ENCODE data around the gene PLAAT2. TPM values are rescaled to one million over a fixed set of nuclear protein-coding genes. Genes with fewer than 3 reads are reported as not detected.

The PLAAT2 gene
- total and polyA plus RNA-seq, 9 donors, result 0.12 to 1.4 (median 0.35) TPM; not detected in 4

GRCh38 chr11:63567044-63567840, 4.1 kb upstream of the PLAAT2 start:
- DNase-seq, result peak in 2 of 5 donors; percentile 28 to 37
- Histone ChIP-seq H3K4me1 (ENCODE audit: insufficient read depth) (peaks cover 6% of the 10 kb centered on the region), H3K4me3 (no peak overlapping the region), H3K9me3 (no peaks in the 10 kb centered on the region), H3K36me3 (no peaks in the 10 kb centered on the region), H3K27me3 (no peaks in the 10 kb centered on the region), H3K27ac (no peak overlapping the region)
- intact Hi-C loops (cut with DNase I), result no loop called here
- whole genome bisulfite sequencing, 3 donors, result 43 to 47% (median 46%) methylated on average over 5 of the region's 5 CpGs
- no peak for TF ChIP-seq POLR2A (IDR thresholded peaks at IDR 0.05)
- TF ChIP-seq EP300 (IDR thresholded peaks at IDR 0.05), result no peak

GRCh38 chr11:63564784-63565350, 1.7 kb upstream of the PLAAT2 start:
- WGBS, 3 donors, result 86 to 91% (median 90%) methylated on average over 4 of the region's 4 CpGs
- no peak for DNase-seq

DNA sequence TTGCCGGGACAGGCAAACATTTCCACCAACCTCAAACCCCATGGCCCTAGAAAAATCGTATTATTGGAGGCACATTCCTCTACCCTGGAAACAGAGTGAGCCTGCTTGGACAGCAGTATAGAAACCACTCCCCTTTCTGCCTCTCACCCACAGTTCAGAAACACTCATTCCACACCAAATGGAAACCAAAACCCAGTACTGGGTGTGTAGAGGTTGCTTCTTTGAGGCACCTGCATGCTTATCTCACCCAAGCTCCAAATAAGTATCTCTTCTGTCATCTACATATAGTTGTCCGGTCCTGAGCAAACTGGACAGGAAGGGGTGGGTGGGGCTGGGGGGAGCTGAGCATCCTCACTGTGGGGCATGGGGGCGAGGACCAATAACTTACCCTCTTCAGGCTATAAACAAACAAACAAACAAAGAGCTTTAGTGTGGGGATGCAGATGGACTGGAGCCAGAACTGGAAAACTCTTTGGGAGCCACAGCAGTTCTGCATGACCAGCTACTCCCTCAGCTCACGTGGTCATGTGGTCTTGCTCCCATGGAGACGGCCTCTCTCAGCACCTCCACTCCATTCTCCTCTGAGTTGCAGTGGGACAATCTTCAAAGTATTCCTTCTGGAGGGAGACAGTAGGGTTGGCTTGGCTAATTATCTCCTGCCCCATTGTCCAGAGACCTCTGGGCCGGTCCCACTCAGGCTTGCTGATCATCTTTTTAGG, 1.0 kb upstream of the PLAAT2 start:
- 71 to 83% (median 82%) methylated on average over 7 of the region's 7 CpGs for WGBS, 3 donors
- H3K4me1 ChIP-seq (ENCODE audit: insufficient read depth), result peaks cover 6% of the 10 kb centered on the region
- H3K4me3 ChIP-seq, result no peak overlapping the region
- TF ChIP-seq POLR2A (IDR thresholded peaks at IDR 0.05), result no peak
- no peak for TF ChIP-seq CTCF (IDR thresholded peaks at IDR 0.05)
- TF ChIP-seq EP300 (IDR thresholded peaks at IDR 0.05), result no peak
- intact Hi-C loops (cut with DNase I), result no loop called here
- H3K27me3 ChIP-seq, result no peaks in the 10 kb centered on the region
- no peak overlapping the region for H3K27ac ChIP-seq
- no peak for DNase-seq
- no peaks in the 10 kb centered on the region for H3K9me3 ChIP-seq
- no peaks in the 10 kb centered on the region for H3K36me3 ChIP-seq

More at GRCh38 chr11:63564784-63565350, 1.7 kb upstream of the PLAAT2 start:
- intact Hi-C loops (cut with DNase I), result no loop called here
- TF ChIP-seq EP300 (IDR thresholded peaks at IDR 0.05) (no peak), CTCF (IDR thresholded peaks at IDR 0.05) (no peak), POLR2A (IDR thresholded peaks at IDR 0.05) (no peak)
- no peaks in the 10 kb centered on the region for H3K9me3 ChIP-seq
- peaks cover 6% of the 10 kb centered on the region for H3K4me1 ChIP-seq (ENCODE audit: insufficient read depth)
- H3K4me3 ChIP-seq, result no peak overlapping the region
- no peak overlapping the region for H3K27ac ChIP-seq
- no peaks in the 10 kb centered on the region for H3K27me3 ChIP-seq
- no peaks in the 10 kb centered on the region for H3K36me3 ChIP-seq

DNA sequence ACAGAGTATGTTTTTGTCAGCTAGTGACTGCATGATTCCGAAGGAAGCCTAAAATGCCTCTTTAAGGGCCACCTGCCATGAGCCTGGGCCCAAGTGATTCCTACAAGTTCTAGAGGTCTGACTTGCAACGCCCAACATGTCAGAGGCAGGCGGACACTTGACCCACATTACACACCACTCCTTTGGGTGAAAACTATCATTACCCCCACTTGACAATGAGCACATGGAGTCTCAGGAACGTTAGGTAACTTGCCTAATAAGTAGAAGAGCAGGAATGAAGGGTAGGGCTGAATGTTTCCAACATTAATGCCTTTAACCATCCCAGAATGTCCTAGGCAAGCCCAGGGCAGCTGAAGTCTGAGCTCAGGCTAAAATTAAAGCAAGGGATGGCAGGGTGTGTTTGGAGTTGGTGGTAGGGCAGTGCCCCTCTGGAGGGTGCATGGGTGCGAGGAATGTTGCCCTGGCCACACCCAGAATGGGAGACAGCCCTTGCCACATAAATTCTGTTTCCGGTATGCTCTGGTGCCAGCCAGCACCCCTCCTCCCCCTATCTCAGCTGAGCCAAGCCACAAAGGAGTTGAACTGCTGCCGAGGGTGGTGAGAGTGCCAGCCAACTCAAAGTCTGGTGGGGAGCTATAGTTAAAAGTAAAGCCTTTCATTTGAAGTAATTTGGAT, 2.5 kb downstream of the PLAAT2 start:
- TF ChIP-seq EP300 (IDR thresholded peaks at IDR 0.05), result no peak
- no peak for TF ChIP-seq POLR2A (IDR thresholded peaks at IDR 0.05)
- TF ChIP-seq CTCF (IDR thresholded peaks at IDR 0.05), result no peak
- Histone ChIP-seq H3K27me3 (no peaks in the 10 kb centered on the region), H3K4me3 (no peak overlapping the region), H3K27ac (no peak overlapping the region), H3K9me3 (no peaks in the 10 kb centered on the region), H3K4me1 (ENCODE audit: insufficient read depth) (no peaks in the 10 kb centered on the region), H3K36me3 (no peaks in the 10 kb centered on the region)
- no peak for DNase-seq
- intact Hi-C loops (cut with DNase I), result no loop called here
- 82 to 86% (median 83%) methylated on average over 7 of the region's 7 CpGs for WGBS, 3 donors

Data from ovary (tissue), 9 donors.